Liver (tissue), 9 donors: ENCODE results near the gene ZNF669. TPM values are rescaled to one million over a fixed set of nuclear protein-coding genes. Genes with fewer than 3 reads are reported as not detected.
"Not testable (repeated sequence)": the region's sequence is repeated elsewhere in the genome, so short reads cannot be mapped to it uniquely, and the experiment has no call there.

Experiments
- DNase-seq: peaks from one replicate; pipeline ENCODE4 v3.0.0-alpha.2; 2017; ENCODE audit warnings: low spot score
- H3K27ac ChIP-seq, 2 donors: one replicate each; pipeline ENCODE4 v1.7.0; 2013; ENCODE audit warnings: inconsistent platforms in 2 of 2, low read length in 2 of 2, control low read depth in 1 of 2, low read depth in 1 of 2, mild to moderate bottlenecking in 1 of 2
- H3K27me3 ChIP-seq, 4 donors: one replicate each; pipeline versions ENCODE4 v1.6.1 to v1.7.0; 2013; ENCODE audit warnings: low read length in 3 of 4, inconsistent platforms in 1 of 4, mild to moderate bottlenecking in 1 of 4, moderate library complexity in 1 of 4; ENCODE audit not compliant: control insufficient read depth in 4 of 4, insufficient read depth in 4 of 4
- H3K36me3 ChIP-seq, 4 donors: one replicate each; pipeline versions ENCODE4 v1.6.1 to v1.7.0; 2013; ENCODE audit warnings: low read length in 3 of 4, mild to moderate bottlenecking in 3 of 4, low read depth in 1 of 4, moderate library complexity in 1 of 4; ENCODE audit not compliant: control insufficient read depth in 4 of 4, insufficient read depth in 3 of 4
- H3K4me1 ChIP-seq, 4 donors: one replicate each; pipeline versions ENCODE4 v1.6.1 to v1.7.0; 2013; ENCODE audit warnings: low read length in 3 of 4, mild to moderate bottlenecking in 3 of 4, moderate library complexity in 1 of 4; ENCODE audit not compliant: control insufficient read depth in 4 of 4, insufficient read depth in 4 of 4
- H3K4me3 ChIP-seq, 3 donors: one replicate each; pipeline versions ENCODE4 v1.6.1 to v1.7.0; 2013; ENCODE audit warnings: low read length in 3 of 3, control low read depth in 1 of 3, low read depth in 1 of 3, mild to moderate bottlenecking in 1 of 3
- H3K9ac ChIP-seq, 2 donors: one replicate each; pipeline ENCODE4 v1.7.0; 2013; ENCODE audit warnings: low read length in 2 of 2, mild to moderate bottlenecking in 2 of 2, moderate library complexity in 2 of 2, control low read depth in 1 of 2, low read depth in 1 of 2
- H3K9me3 ChIP-seq, 4 donors: one replicate each; pipeline versions ENCODE4 v1.6.1 to v1.7.0; 2013; ENCODE audit warnings: low read length in 3 of 4; ENCODE audit not compliant: control insufficient read depth in 4 of 4
- EGR1 ChIP-seq, 2 donors: IDR thresholded peaks; 2 replicates each; pipeline ENCODE4 v1.6.1; 2016 to 2018; ENCODE audit warnings: antibody characterized with exemption in 2 of 2, low read depth in 2 of 2
- FOXA1 ChIP-seq: IDR thresholded peaks from 2 replicates; pipeline ENCODE4 v1.6.1; 2016; ENCODE audit warnings: antibody characterized with exemption
- FOXA2 ChIP-seq: IDR thresholded peaks from 2 replicates; pipeline ENCODE4 v1.6.1; 2016; ENCODE audit warnings: antibody characterized with exemption
- GABPA ChIP-seq, 2 donors: IDR thresholded peaks in 1 of 2; conservative IDR thresholded peaks in 1 of 2; 2 replicates each; pipeline ENCODE4 v1.6.1; 2016; ENCODE audit warnings: antibody characterized with exemption in 2 of 2, mild to moderate bottlenecking in 1 of 2, moderate library complexity in 1 of 2
- HNF4A ChIP-seq, 2 donors: conservative IDR thresholded peaks; 2 replicates each; pipeline ENCODE4 v1.6.1; 2016; ENCODE audit warnings: antibody characterized with exemption in 2 of 2, mild to moderate bottlenecking in 2 of 2
- HNF4G ChIP-seq: IDR thresholded peaks from 2 replicates; pipeline ENCODE4 v1.6.1; 2016; ENCODE audit warnings: antibody characterized with exemption
- JUND ChIP-seq, 2 donors: IDR thresholded peaks; 2 replicates each; pipeline ENCODE4 v1.6.1; 2016; ENCODE audit warnings: antibody characterized with exemption in 2 of 2
- NR2F2 ChIP-seq: IDR thresholded peaks from 2 replicates; pipeline ENCODE4 v1.6.1; 2016; ENCODE audit warnings: antibody characterized with exemption
- RAD21 ChIP-seq, 2 donors: IDR thresholded peaks; 2 replicates each; pipeline ENCODE4 v1.6.1; 2016; ENCODE audit warnings: antibody characterized with exemption in 2 of 2, mild to moderate bottlenecking in 2 of 2
- REST ChIP-seq: IDR thresholded peaks from 2 replicates; pipeline ENCODE4 v1.6.1; 2016; ENCODE audit warnings: antibody characterized with exemption, mild to moderate bottlenecking
- RXRA ChIP-seq, 2 donors: IDR thresholded peaks; 2 replicates each; pipeline ENCODE4 v1.6.1; 2017 to 2018; ENCODE audit warnings: antibody characterized with exemption in 2 of 2, mild to moderate bottlenecking in 1 of 2
- SP1 ChIP-seq: IDR thresholded peaks from 2 replicates; pipeline ENCODE4 v1.6.1; 2018; ENCODE audit warnings: antibody characterized with exemption, mild to moderate bottlenecking
- YY1 ChIP-seq: IDR thresholded peaks from 2 replicates; pipeline ENCODE4 v1.6.1; 2016; ENCODE audit warnings: antibody characterized with exemption, mild to moderate bottlenecking
- WGBS: extraction: QIAGEN DNeasy Blood & Tissue Kit; methylation state at CpG from one replicate; pipeline ENCODE4 v1.1.7; 2013; 5-methylcytosine and 5-hydroxymethylcytosine counted together
- polyA plus RNA-seq, 2 donors: library from polyadenylated mRNA; stranded (reverse) in 1 of 2; unstranded in 1 of 2; fragments of 200-250 nt in 1 of 2; fragments of >200 nt in 1 of 2; fragmentation: Nextera tagmentation in 1 of 2; extraction: Ambion mirVana in 1 of 2; gene quantifications; one replicate each; pipeline versions ENCODE4 v1.2.1 to v1.2.3, GENCODE V29; 2013 to 2015
- total RNA-seq, 2 donors: library from RNA; depleted of rRNA; stranded (reverse); fragments of >200 nt; gene quantifications; one replicate each; pipeline ENCODE4 v1.2.3, GENCODE V29; 2014
- TF ChIP-seq, protein P1 (sequence below): IDR thresholded peaks from 2 replicates; pipeline ENCODE4 v1.6.1; 2016; ENCODE audit warnings: antibody characterized with exemption
- TF ChIP-seq, protein P2 (sequence below): fragments of 150-350 bp; IDR thresholded peaks from 2 replicates; pipeline ENCODE4 v1.5.1; 2017; ENCODE audit warnings: improper control_type of control experiment, low read depth, low read length; ENCODE audit not compliant: missing input control
- TF ChIP-seq, protein P3 (sequence below): IDR thresholded peaks from 2 replicates; pipeline ENCODE4 v1.6.1; 2016; ENCODE audit warnings: antibody characterized with exemption
- TF ChIP-seq, protein P4 (sequence below): IDR thresholded peaks from 2 replicates; pipeline ENCODE4 v1.6.1; 2016; ENCODE audit warnings: antibody characterized with exemption
- donor health status: healthy.
- donor health status: healthy.
- donor health status: healthy.
- donor health status: healthy.
- donor health status: healthy.

Gene ZNF669
- total and polyA plus RNA-seq, 4 donors: 1.2 to 4.2 (median 2.2) TPM

DNA sequence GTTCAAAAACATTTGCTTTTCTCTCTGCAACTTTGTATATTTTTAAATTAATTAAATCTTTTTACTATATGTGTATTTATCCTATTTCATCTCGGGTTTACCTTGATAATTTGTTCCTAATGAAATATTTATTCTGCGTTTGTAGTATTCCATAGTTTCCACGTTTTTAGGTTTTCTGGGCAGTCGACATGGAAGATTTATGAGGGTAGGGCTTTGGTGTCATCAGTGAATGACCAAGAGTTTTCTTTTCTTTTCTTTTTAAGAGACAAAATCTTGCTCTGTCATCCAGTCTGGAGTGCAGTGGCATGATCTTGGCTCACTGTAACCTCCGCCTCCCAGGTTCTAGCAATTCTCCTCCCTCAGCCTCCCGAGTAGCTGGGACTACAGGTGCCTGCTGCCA lies 17.2 kb upstream of the ZNF669 start (continued):
- TF ChIP-seq REST (no peak), SP1 (no peak), RAD21 (IDR thresholded peaks at IDR 0.05) (no peak), NR2F2 (no peak), HNF4G (no peak), HNF4A (conservative IDR thresholded peaks at IDR 0.05) (no peak), JUND (IDR thresholded peaks at IDR 0.05) (no peak)
- TF ChIP-seq, protein P1, sequence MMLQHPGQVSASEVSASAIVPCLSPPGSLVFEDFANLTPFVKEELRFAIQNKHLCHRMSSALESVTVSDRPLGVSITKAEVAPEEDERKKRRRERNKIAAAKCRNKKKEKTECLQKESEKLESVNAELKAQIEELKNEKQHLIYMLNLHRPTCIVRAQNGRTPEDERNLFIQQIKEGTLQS: no peak

GRCh38 chr1:247120408-247120668 lies 16.2 kb upstream of the ZNF669 start:
- not testable (repeated sequence) for H3K36me3 ChIP-seq
- WGBS: 80% methylated on average over 4 of the region's 4 CpGs

GRCh38 chr1:247119600-247120407 lies 15.6 kb upstream of the ZNF669 start:
- no peak for DNase-seq
- 95% methylated on average over 22 of the region's 22 CpGs for WGBS
- Histone ChIP-seq H3K36me3 (no peaks in the 10 kb centered on the region), H3K27ac (no peak overlapping the region), H3K9ac (no peak overlapping the region), H3K4me1 (no peaks in the 10 kb centered on the region), H3K4me3 (no peak overlapping the region), H3K27me3 (no peaks in the 10 kb centered on the region), H3K9me3 (peaks cover 0 to 4% (median 2%) of the 10 kb centered on the region in 4 donors)
- TF ChIP-seq FOXA1: no peak
- TF ChIP-seq YY1: no peak
- TF ChIP-seq SP1: no peak
- no peak for TF ChIP-seq HNF4G
- TF ChIP-seq, protein P2, sequence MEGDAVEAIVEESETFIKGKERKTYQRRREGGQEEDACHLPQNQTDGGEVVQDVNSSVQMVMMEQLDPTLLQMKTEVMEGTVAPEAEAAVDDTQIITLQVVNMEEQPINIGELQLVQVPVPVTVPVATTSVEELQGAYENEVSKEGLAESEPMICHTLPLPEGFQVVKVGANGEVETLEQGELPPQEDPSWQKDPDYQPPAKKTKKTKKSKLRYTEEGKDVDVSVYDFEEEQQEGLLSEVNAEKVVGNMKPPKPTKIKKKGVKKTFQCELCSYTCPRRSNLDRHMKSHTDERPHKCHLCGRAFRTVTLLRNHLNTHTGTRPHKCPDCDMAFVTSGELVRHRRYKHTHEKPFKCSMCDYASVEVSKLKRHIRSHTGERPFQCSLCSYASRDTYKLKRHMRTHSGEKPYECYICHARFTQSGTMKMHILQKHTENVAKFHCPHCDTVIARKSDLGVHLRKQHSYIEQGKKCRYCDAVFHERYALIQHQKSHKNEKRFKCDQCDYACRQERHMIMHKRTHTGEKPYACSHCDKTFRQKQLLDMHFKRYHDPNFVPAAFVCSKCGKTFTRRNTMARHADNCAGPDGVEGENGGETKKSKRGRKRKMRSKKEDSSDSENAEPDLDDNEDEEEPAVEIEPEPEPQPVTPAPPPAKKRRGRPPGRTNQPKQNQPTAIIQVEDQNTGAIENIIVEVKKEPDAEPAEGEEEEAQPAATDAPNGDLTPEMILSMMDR: no peak
- TF ChIP-seq, protein P1: no peak
- TF ChIP-seq REST: no peak
- TF ChIP-seq, protein P3, sequence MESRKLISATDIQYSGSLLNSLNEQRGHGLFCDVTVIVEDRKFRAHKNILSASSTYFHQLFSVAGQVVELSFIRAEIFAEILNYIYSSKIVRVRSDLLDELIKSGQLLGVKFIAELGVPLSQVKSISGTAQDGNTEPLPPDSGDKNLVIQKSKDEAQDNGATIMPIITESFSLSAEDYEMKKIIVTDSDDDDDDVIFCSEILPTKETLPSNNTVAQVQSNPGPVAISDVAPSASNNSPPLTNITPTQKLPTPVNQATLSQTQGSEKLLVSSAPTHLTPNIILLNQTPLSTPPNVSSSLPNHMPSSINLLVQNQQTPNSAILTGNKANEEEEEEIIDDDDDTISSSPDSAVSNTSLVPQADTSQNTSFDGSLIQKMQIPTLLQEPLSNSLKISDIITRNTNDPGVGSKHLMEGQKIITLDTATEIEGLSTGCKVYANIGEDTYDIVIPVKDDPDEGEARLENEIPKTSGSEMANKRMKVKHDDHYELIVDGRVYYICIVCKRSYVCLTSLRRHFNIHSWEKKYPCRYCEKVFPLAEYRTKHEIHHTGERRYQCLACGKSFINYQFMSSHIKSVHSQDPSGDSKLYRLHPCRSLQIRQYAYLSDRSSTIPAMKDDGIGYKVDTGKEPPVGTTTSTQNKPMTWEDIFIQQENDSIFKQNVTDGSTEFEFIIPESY: no peak
- no peak for TF ChIP-seq HNF4A (conservative IDR thresholded peaks at IDR 0.05)
- no peak for TF ChIP-seq FOXA2
- TF ChIP-seq GABPA (IDR thresholded peaks at IDR 0.05 in 1 of 2, conservative IDR thresholded peaks at IDR 0.05 in 1 of 2): no peak
- TF ChIP-seq RXRA (IDR thresholded peaks at IDR 0.05): no peak
- TF ChIP-seq EGR1 (IDR thresholded peaks at IDR 0.05; ENCODE audit: low read depth in 2 of 2): no peak
- TF ChIP-seq, protein P4, sequence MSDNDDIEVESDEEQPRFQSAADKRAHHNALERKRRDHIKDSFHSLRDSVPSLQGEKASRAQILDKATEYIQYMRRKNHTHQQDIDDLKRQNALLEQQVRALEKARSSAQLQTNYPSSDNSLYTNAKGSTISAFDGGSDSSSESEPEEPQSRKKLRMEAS: no peak

More at GRCh38 chr1:247120408-247120668, 16.2 kb upstream of the ZNF669 start:
- DNase-seq, H3K9ac ChIP-seq, H3K27ac ChIP-seq, H3K4me3 ChIP-seq, H3K4me1 ChIP-seq, H3K9me3 ChIP-seq, H3K27me3 ChIP-seq: not testable (repeated sequence)
